H54 (cell line): ENCODE measurements around the gene RAB11FIP3.

ENCODE experiments used
- DNase-seq: peaks from one replicate; pipeline ENCODE4 v3.0.0; 2011; ENCODE audit warnings: low spot score, mixed read lengths; ENCODE audit not compliant: insufficient read length
- FAIRE-seq: peaks from 3 replicates; lab custom pipeline; 2011; peaks lifted over from hg19 to GRCh38; lab: Jason Lieb, UNC
- POLR2A ChIP-seq: IDR thresholded peaks from 2 replicates; pipeline ENCODE4 v1.6.1; 2011; ENCODE audit warnings: low read depth, mild to moderate bottlenecking, low read length

RAB11FIP3 gene

DNA sequence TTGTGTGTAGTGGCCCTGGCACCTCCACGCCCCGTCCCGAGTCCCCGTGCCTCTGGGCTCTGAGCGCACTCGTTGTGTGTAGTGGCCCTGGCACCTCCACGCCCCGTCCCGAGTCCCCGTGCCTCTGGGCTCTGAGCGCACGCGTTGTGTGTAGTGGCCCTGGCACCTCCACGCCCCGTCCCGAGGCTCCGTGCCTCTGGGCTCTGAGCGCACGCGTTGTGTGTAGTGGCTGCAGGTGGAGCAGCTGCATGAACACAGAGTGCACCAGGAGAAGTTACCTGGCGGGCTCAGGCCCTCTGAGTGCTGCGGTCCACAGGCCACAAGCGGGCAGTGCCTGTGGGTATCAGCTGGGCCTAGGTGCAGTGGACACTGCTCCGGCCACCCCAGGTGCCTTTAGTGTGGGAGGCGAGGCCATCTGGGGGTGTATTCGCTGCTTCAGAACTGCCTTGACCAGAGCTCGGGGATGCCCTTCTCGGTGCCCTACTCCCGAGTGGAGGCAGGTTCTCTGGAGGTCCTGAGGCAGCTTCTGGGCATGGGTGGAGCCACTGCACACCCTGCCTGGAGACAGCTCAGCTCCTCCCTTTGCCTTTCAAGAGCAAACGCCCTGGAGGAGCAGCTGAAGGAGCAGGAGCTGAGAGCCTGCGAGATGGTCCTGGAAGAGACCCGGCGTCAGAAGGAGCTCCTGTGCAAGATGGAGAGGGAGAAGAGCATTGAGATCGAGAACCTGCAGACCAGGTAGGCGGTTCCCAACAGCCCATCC lies 84.8 kb downstream of the RAB11FIP3 start:
- TF ChIP-seq POLR2A = no peak
- DNase-seq = no peak
- no peak for FAIRE-seq

DNA sequence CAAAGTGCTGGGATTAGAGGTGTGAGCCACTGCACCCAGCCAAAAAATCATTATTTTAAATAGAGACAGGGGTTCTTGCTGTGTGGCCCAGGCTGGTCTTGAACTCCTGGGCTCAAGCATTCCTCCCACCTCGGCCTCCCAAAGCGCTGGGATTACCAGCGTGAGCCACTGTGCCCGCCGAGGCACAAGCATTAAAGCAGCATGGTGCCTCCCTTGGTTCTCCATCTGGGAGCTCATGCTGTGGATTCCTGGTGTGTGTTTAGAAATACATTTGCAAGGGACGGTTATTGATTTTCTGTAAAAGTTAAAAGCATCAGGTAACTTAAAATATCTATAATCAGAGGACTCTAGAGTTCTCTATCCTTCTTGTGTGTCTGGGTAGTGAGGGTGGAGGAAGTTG lies 87.4 kb downstream of the RAB11FIP3 start:
- TF ChIP-seq POLR2A = no peak
- DNase-seq = no peak
- FAIRE-seq = no peak

DNA sequence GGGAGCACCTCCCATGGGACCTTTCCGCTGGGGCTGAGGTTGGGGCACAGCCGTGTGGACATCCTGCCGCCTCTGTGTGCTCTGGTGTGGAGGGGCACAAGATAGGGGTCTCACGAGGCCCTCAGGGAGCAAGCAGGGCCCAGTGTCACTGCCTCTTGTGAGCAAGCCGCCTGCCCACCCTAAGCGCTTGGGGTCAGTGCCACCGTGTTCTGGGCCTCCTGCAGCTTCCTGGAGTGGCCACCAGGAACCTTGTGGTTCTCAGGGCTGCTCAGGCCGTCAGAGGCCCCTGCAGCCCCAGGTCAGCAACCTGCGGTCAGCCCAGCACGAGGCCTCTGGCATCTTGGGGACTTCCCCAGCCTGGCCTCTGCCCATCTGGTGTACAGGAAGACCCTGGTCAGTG lies 88.5 kb downstream of the RAB11FIP3 start:
- no peak for TF ChIP-seq POLR2A
- no peak for FAIRE-seq
- DNase-seq = no peak

DNA sequence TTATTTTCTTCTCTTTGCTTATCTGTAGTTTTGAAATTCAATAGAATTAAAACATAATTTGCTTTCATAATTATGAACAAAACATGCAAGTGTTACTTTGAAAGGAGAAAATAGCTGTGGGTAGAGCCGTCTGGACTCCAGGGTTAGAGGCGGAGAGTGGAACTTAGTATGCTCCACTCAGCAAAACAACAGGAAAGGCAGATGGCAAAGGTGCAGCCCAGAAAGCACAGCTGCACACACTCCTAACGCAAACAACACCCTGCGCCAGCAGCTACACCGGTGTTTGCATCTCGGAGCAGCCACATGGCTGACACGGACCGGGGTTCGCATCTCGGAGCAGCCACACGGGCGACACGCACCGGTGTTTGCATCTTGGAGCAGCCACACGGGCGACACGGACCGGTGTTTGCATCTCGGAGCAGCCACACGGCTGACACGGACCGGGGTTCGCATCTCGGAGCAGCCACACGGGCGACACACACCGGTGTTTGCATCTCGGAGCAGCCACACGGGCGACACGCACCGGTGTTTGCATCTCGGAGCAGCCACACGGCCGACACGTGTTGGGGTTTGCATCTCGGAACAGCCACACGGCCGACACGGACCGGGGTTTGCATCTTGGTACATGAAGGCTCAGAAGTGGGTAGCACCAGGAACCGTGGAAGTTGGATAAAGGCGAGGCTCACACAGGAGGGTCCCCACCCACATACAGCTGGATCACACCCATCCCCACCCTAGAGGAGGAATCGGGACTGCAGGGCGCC lies 89.9 kb downstream of the RAB11FIP3 start:
- FAIRE-seq (no peak), DNase-seq (no peak)
- no peak for TF ChIP-seq POLR2A

DNA sequence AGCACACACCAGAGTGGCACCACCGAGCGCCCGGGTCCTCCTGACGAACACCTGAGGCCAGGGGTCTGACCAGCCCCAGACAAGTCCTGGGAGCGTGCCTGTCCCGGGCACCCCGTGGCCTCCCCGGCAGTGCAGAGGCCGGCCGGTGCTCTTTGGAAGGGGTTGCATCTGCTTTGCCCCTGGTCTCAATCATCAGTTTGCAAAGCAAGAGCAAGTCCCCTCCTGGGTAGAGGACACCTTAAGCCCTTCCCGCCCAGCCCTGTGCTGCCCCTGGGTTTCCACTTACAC lies 90.4 kb downstream of the RAB11FIP3 start:
- no peak for DNase-seq
- no peak for TF ChIP-seq POLR2A
- no peak for FAIRE-seq

DNA sequence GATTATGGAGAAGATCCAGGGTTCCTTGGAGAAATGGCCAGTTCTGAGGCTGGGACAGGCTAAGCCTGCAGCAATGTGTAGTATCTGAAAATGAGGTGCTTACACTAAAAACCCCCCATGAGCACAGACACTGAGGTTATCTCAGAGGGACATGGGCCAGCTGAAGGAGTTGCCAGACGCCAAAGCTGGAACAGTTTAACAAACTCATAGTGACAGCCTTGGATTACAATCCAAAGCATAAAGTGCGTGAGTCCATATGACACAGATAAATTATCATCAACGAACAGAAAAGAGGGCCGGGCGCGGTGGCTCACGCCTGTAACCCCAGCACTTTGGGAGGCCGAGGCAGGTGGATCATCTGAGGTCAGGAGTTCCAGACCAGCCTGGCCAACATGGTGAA lies 90.9 kb downstream of the RAB11FIP3 start:
- no peak for TF ChIP-seq POLR2A
- no peak for FAIRE-seq

DNA sequence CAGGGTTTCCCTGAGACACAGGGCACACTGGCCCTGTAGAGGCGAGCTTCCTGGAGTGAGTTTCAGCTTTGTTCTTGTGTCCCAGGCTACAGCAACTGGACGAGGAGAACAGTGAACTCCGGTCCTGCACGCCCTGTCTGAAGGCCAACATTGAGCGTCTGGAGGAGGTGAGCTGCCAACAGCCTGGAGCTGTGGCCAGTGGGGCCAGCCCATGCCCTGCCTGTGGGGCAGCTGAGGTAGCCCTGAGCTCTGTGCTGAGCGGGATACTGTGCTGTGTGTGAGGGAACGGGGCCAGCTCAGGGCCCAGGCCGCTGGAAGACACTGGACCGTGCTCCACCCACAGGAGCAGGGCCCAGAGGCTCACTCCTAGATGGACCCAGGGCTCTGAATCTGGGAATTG lies 93.4 kb downstream of the RAB11FIP3 start:
- FAIRE-seq = no peak
- TF ChIP-seq POLR2A = no peak
- no peak for DNase-seq

More for the DNA sequence above, 90.9 kb downstream of the RAB11FIP3 start:
- no peak for DNase-seq

DNA sequence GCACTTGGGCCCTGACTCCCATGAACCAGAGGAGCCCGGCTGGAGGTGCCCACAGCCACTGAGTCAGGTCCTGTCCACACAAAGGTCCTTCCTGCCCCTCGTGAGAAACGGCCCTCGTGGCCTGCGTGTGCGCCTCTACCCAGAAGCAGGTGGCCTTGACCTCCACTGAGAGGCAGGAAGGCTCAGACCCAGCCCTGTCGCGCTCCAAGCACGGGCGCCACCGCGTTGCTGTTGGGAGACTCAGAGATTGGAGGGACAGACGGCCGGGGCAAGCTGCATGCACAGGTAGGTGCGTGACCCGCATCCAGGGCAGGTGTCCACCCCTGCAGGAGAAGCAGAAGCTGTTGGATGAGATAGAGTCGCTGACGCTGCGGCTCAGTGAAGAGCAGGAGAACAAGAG lies 94.0 kb downstream of the RAB11FIP3 start:
- FAIRE-seq (no peak), DNase-seq (no peak)
- no peak for TF ChIP-seq POLR2A

DNA sequence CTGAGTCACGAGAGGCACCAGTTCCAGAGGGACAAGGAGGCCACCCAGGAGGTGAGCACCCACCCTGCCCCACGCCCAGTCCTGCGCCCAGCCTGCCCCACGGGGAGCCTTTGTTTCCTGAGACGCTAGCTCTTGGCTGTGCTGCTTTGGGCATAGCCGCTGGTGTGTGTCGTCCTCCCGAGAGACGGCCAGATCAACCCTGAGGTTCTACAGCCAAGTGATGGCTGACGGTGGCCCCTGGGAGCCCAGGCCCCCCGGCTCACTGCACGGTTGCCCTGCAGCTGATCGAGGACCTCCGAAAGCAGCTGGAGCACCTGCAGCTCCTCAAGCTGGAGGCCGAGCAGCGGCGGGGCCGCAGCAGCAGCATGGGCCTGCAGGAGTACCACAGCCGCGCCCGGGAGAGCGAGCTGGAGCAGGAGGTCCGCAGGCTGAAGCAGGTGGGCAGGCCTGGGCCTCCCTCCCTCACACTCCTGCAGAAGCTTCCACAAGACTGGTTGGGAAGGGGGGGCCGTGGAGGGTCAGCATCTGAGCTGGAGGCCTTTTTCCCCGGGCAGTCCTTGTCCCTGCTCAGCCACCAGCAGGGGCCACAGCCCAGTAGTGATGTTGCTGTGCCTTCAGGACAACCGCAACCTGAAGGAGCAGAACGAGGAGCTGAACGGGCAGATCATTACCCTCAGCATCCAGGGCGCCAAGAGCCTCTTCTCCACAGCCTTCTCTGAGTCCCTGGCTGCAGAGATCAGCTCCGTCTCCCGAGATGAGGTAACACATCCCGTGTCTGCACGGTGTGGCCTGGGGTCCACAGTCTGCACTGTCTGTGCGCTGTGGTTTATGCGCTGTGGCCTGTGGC lies 94.6 kb downstream of the RAB11FIP3 start:
- FAIRE-seq (no peak), DNase-seq (no peak)
- no peak for TF ChIP-seq POLR2A

DNA sequence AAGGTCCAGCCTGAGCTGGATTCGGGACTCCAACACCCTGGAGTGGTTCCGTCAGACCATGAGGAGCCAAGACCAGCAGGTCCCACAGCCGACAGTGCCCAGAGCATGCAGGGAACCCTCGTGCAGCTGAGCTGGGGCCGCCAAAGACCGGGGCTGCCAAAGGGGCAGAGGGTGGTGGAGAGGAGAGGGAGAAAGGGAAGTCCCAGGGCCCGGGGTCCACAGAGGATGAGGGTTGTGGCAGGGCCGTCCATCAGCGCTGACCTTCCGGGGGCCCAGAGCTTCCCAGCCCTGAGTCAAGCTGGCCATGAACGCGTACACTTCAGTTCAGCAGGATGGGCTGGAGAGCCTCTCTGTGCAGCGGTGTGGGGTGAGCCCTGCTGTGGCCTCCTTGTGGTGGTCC lies 95.4 kb downstream of the RAB11FIP3 start:
- FAIRE-seq (no peak), DNase-seq (no peak)
- TF ChIP-seq POLR2A = no peak

DNA sequence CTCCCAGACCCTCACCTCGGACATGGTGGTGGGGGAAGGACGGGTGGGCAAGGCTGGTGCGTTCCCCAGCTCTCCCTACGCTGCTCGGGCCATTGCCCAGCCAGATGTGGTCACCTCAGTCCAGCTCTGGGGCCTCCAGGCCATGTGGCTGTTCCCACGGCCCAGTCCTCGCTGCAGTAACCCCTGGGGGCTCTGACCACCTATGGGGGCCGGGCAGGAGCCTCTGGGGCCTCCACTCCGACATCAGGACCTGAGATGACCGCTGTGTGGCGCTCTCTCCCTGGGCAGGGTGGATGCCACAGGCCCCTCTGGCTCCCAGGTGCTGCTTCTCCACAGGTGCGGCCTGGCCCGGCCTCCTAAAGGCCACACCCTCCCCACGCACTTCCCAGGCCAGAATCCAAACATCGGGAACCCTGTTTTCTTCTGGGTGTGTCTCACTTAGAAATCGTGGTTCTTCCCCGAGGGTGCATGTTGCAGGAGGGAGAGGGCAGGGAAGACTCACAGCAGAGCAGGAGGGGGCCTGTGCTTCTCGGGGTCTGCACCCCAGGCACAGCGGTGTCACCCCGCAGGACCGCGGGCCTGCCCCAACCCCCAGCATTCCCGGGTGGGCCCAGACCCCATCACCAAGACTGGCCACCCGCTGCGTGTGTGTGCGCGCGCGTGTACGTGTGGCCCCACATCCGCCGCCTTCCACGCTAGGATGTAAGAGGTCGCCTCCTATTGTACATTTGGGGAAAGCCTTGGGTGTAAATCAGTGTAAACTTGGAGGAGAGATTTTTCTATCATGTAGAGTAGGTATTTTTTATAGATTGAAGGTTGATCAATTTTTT lies 96.1 kb downstream of the RAB11FIP3 start:
- no peak for TF ChIP-seq POLR2A
- FAIRE-seq = no peak
- no peak for DNase-seq

DNA sequence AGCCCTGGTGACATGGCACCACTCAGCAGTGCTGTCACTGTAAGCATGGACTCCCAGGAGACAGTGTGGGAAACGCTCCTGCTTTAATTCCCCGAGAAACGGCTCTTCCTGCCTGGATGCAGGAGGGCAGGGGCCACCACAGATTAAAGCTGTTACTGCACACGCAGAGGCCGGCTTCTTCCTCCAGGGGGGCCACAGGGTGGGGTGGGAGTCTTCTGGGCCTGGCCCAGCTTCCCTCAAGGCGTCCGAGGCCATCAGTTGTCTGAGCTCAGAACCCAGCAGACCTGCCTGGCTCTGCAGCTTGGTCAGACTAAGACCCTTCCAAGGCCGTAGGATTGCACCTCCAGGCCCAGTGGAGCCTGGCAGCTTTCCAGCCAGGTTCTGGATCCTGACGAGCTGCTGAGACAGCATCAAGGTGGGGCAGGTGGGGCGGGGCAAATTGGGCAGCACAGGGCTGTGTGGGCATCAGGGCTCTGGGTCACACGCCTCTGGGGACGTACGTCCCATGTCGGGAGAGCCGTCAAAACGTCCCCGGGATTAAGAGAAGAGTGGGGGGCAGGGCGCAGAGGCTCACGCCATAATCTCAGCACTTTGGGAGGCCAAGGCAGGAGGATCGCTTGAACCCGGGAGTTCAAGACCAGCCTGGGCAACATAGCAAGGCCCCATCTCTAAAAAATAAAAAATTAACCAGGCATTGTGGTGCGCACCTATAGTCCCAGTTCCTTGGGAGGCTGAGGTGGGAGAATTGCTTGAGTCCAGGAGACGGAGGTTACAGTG lies 97.1 kb downstream of the RAB11FIP3 start:
- DNase-seq = no peak
- TF ChIP-seq POLR2A = no peak
- FAIRE-seq = no peak
